IMR-90 (cell line): ENCODE results near the gene SOX6. TPM values are rescaled to one million over a fixed set of nuclear protein-coding genes. Genes with fewer than 3 reads are reported as not detected.

Experiments
- ATAC-seq: fragments of 200-7000 bp; cut with Tn5 transposase; 2 replicates; pipeline ENCODE4 v1.9.1; 2020; ENCODE audit warnings: low read depth, mild to moderate bottlenecking, moderate library complexity
- BruUV-seq: library from RNA; stranded (reverse); fragments of 400-500 nt; replicated peaks from 2 replicates; lab custom pipeline; 2021; lab: Mats Ljungman, UMichigan
- CTCF ChIA-PET: fragments of 300-600 bp; formaldehyde crosslinking; extraction: SDS; loops from one replicate; lab custom pipeline; 2021; ENCODE audit warnings: antibody characterized with exemption; lab: Yijun Ruan, JAX
- POLR2A ChIA-PET: fragments of 300-600 bp; sonication (Branson Sonifier 250); formaldehyde crosslinking; loops from one replicate; lab custom pipeline; 2022; ENCODE audit warnings: antibody characterized with exemption; ENCODE audit not compliant: unreplicated experiment; lab: Charles Lee
- DNase-seq: peaks from one replicate; pipeline ENCODE4 v3.0.0; 2013
- H2AFZ ChIP-seq: replicated peaks from 2 replicates; pipeline ENCODE3; 2013; ENCODE audit warnings: low read length, mild to moderate bottlenecking; ENCODE audit not compliant: poor library complexity
- H2AK5ac ChIP-seq: 2 replicates; pipeline ENCODE4 v1.6.1; 2013; ENCODE audit warnings: low read depth, low read length, inconsistent platforms
- H2AK9ac ChIP-seq: replicated peaks from 2 replicates; pipeline ENCODE3; 2013; ENCODE audit warnings: mild to moderate bottlenecking, low read depth, low read length, moderate library complexity; ENCODE audit not compliant: poor library complexity
- H2BK120ac ChIP-seq: 2 replicates; pipeline ENCODE4 v1.6.1; 2013; ENCODE audit warnings: low read depth, low read length, inconsistent platforms
- H2BK15ac ChIP-seq: 3 replicates; pipeline ENCODE4 v1.6.1; 2013; ENCODE audit warnings: low read depth, low read length, inconsistent platforms
- H2BK20ac ChIP-seq: 2 replicates; pipeline ENCODE4 v1.6.1; 2013; ENCODE audit warnings: low read depth, mild to moderate bottlenecking, inconsistent platforms, low read length, moderate library complexity
- H2BK5ac ChIP-seq: 2 replicates; pipeline ENCODE4 v1.6.1; 2013; ENCODE audit warnings: mild to moderate bottlenecking, low read depth, low read length, inconsistent platforms; ENCODE audit not compliant: poor library complexity, severe bottlenecking
- H3K14ac ChIP-seq: replicated peaks from 2 replicates; pipeline ENCODE4 v1.6.1; 2013; ENCODE audit warnings: low read depth, low read length, inconsistent platforms
- H3K18ac ChIP-seq: 2 replicates; pipeline ENCODE4 v1.6.1; 2013; ENCODE audit warnings: low read depth, low read length, control low read depth
- H3K23ac ChIP-seq: 2 replicates; pipeline ENCODE4 v1.6.1; 2013; ENCODE audit warnings: low read depth, low read length, inconsistent platforms
- H3K27ac ChIP-seq: 2 replicates; pipeline ENCODE4 v1.5.1; 2013; ENCODE audit warnings: mild to moderate bottlenecking, control low read depth, low read length; ENCODE audit not compliant: insufficient read depth
- H3K27me3 ChIP-seq: 2 replicates; pipeline ENCODE4 v1.6.1; 2013; ENCODE audit warnings: low read length; ENCODE audit not compliant: control insufficient read depth, insufficient read depth
- H3K36me3 ChIP-seq: 2 replicates; pipeline ENCODE4 v1.6.1; 2013; ENCODE audit warnings: low read length, mixed read lengths; ENCODE audit not compliant: control insufficient read depth, insufficient read depth
- H3K4ac ChIP-seq: 2 replicates; pipeline ENCODE4 v1.6.1; 2013; ENCODE audit warnings: low read depth, low read length, inconsistent platforms
- H3K4me1 ChIP-seq: 2 replicates; pipeline ENCODE4 v1.6.1; 2013; ENCODE audit warnings: low read length, mixed read lengths; ENCODE audit not compliant: control insufficient read depth, insufficient read depth
- H3K4me2 ChIP-seq: 2 replicates; pipeline ENCODE4 v1.6.1; 2013; ENCODE audit warnings: low read depth, mild to moderate bottlenecking, control low read depth, low read length, moderate library complexity
- H3K4me3 ChIP-seq: 2 replicates; pipeline ENCODE4 v1.5.1; 2013; ENCODE audit warnings: low read depth, mild to moderate bottlenecking, control low read depth, low read length, moderate library complexity; ENCODE audit not compliant: insufficient read depth
- H3K56ac ChIP-seq: 2 replicates; pipeline ENCODE4 v1.6.1; 2013; ENCODE audit warnings: low read length, inconsistent platforms; ENCODE audit not compliant: insufficient read depth; ENCODE audit errors: extremely low read depth
- H3K79me1 ChIP-seq, 2 experiments: 2 replicates each; pipeline ENCODE4 v1.6.1; 2013; ENCODE audit warnings: low read length in 2 of 2, inconsistent platforms in 1 of 2, low read depth in 1 of 2
- H3K9ac ChIP-seq: 2 replicates; pipeline ENCODE4 v1.6.1; 2013; ENCODE audit warnings: low read depth, low read length, control low read depth
- H3K9me1 ChIP-seq: 2 replicates; pipeline ENCODE4 v1.6.1; 2013; ENCODE audit warnings: low read length, inconsistent platforms; ENCODE audit not compliant: insufficient read depth
- H3K9me3 ChIP-seq: 2 replicates; pipeline ENCODE4 v1.6.1; 2013; ENCODE audit warnings: low read length; ENCODE audit not compliant: control insufficient read depth, insufficient read depth
- H4K20me1 ChIP-seq: 2 replicates; pipeline ENCODE4 v1.6.1; 2013; ENCODE audit warnings: low read length, inconsistent platforms; ENCODE audit not compliant: insufficient read depth
- H4K5ac ChIP-seq: 2 replicates; pipeline ENCODE4 v1.6.1; 2013; ENCODE audit warnings: mild to moderate bottlenecking, low read depth, low read length, control low read depth
- H4K8ac ChIP-seq, 2 experiments: 2 replicates each; pipeline ENCODE4 v1.6.1; 2013; ENCODE audit warnings: low read depth in 2 of 2, low read length in 2 of 2, control low read depth in 1 of 2, inconsistent platforms in 1 of 2
- H4K91ac ChIP-seq: 2 replicates; pipeline ENCODE4 v1.6.1; 2013; ENCODE audit warnings: low read depth, low read length, inconsistent platforms; ENCODE audit not compliant: insufficient read depth
- BHLHE40 ChIP-seq: fragments of 150-350 bp; IDR thresholded peaks from 2 replicates; pipeline ENCODE4 v1.6.1; 2016; ENCODE audit warnings: mild to moderate bottlenecking, low read depth, low read length
- CEBPB ChIP-seq: IDR thresholded peaks from 2 replicates; pipeline ENCODE4 v1.6.1; 2012; ENCODE audit warnings: low read depth, low read length, improper control_type of control experiment
- CHD1 ChIP-seq: IDR thresholded peaks from 2 replicates; pipeline ENCODE4 v1.6.1; 2012; ENCODE audit warnings: low read depth, low read length, improper control_type of control experiment
- CTCF ChIP-seq: conservative IDR thresholded peaks from 2 replicates; pipeline ENCODE4 v1.5.1; 2012; ENCODE audit warnings: mild to moderate bottlenecking, low read depth, low read length, improper control_type of control experiment
- ELK1 ChIP-seq: fragments of 150-350 bp; IDR thresholded peaks from 2 replicates; pipeline ENCODE4 v1.6.1; 2016; ENCODE audit warnings: low read depth, mild to moderate bottlenecking, low read length, moderate library complexity, borderline replicate concordance
- FOS ChIP-seq: fragments of 150-350 bp; IDR thresholded peaks from 2 replicates; pipeline ENCODE4 v1.6.1; 2016; ENCODE audit warnings: low read depth, low read length
- MAFK ChIP-seq: IDR thresholded peaks from 2 replicates; pipeline ENCODE4 v1.6.1; 2012; ENCODE audit warnings: low read depth, low read length, improper control_type of control experiment
- MAZ ChIP-seq: IDR thresholded peaks from 2 replicates; pipeline ENCODE4 v1.6.1; 2012; ENCODE audit warnings: low read depth, mild to moderate bottlenecking, low read length, improper control_type of control experiment, moderate library complexity, borderline replicate concordance
- MXI1 ChIP-seq: IDR thresholded peaks from 2 replicates; pipeline ENCODE4 v1.6.1; 2012; ENCODE audit warnings: low read depth, mild to moderate bottlenecking, low read length, moderate library complexity, borderline replicate concordance
- NFE2L2 ChIP-seq: fragments of 150-350 bp; IDR thresholded peaks from 2 replicates; pipeline ENCODE4 v1.6.1; 2016; ENCODE audit warnings: low read depth, mild to moderate bottlenecking, low read length
- POLR2A ChIP-seq: IDR thresholded peaks from 2 replicates; pipeline ENCODE4 v1.6.1; 2012; ENCODE audit warnings: mild to moderate bottlenecking, low read depth, low read length
- RAD21 ChIP-seq: IDR thresholded peaks from 2 replicates; pipeline ENCODE4 v1.6.1; 2012; ENCODE audit warnings: low read length, improper control_type of control experiment
- RCOR1 ChIP-seq: IDR thresholded peaks from 2 replicates; pipeline ENCODE4 v1.6.1; 2012; ENCODE audit warnings: mild to moderate bottlenecking, low read length, improper control_type of control experiment; ENCODE audit not compliant: insufficient replicate concordance
- RFX5 ChIP-seq: IDR thresholded peaks from 2 replicates; pipeline ENCODE4 v1.8.0; 2012; ENCODE audit warnings: low read depth, mild to moderate bottlenecking, low read length, moderate library complexity
- SMC3 ChIP-seq: fragments of 150-350 bp; IDR thresholded peaks from 2 replicates; pipeline ENCODE4 v1.6.1; 2016; ENCODE audit warnings: low read depth, mild to moderate bottlenecking, antibody characterized with exemption, low read length, moderate library complexity
- WGBS, 2 experiments: methylation state at CpG; one replicate each; pipeline versions ENCODE4 v1.1.5 to v1.1.7; 2013; ENCODE audit warnings: missing lambda C conversion rate in 2 of 2; ENCODE audit not compliant: insufficient read length in 1 of 2; ENCODE audit errors: extremely low coverage in 2 of 2; 5-methylcytosine and 5-hydroxymethylcytosine counted together
- dilution Hi-C: fragments of 300-500 bp; cut with HindIII; formaldehyde crosslinking; loops from one replicate; pipeline ENCODE4 v1.14.3; 2018; ENCODE audit warnings: low sequenced_read_pairs; ENCODE audit not compliant: unreplicated experiment
- in situ Hi-C: fragments of 300-500 bp; cut with MboI; formaldehyde crosslinking; loops from 3 replicates; pipeline ENCODE4 v1.14.3; 2019; ENCODE audit warnings: low sequenced_read_pairs, inconsistent platforms, mixed read lengths
- intact Hi-C: fragments of 100-400 bp; cut with micrococcal nuclease; formaldehyde crosslinking; loops from 2 replicates; pipeline ENCODE4 v1.10.0; 2022
- polyA plus RNA-seq, 3 experiments: library from polyadenylated mRNA; depleted of rRNA; stranded (reverse); fragments of >200 nt; gene quantifications; 2 replicates each; pipeline ENCODE4 v1.2.3, GENCODE V29; 2012; ENCODE audit warnings: low replicate concordance in 1 of 3
- total RNA-seq: library from RNA; depleted of rRNA; stranded (reverse); fragments of >200 nt; gene quantifications from 2 replicates; pipeline ENCODE4 v1.2.3, GENCODE V29; 2012
- TF ChIP-seq, protein P1 (sequence below): fragments of 150-350 bp; IDR thresholded peaks from 2 replicates; pipeline ENCODE4 v1.6.1; 2017; ENCODE audit warnings: mild to moderate bottlenecking, antibody characterized with exemption, low read length, low read depth

The SOX6 gene
- total and polyA plus RNA-seq, 2 of the 4 experiments (the other 2 are of a cell fraction): 1.7 to 7.7 TPM

- Histone ChIP-seq H4K91ac (no peak overlapping the region), H3K4ac (no peak overlapping the region), H3K27me3 (no peaks in the 10 kb centered on the region), H3K18ac (no peak overlapping the region), H2BK20ac (no peak overlapping the region), H4K20me1 (no peaks in the 10 kb centered on the region), H3K4me1 (peaks cover 5% of the 10 kb centered on the region; the same call in 1 of the 2 replicates), H3K9me3 (no peaks in the 10 kb centered on the region), H3K9ac (no peak overlapping the region), H2AK9ac (no peak overlapping the region), H3K36me3 (no peaks in the 10 kb centered on the region), H3K4me2 (no peak overlapping the region), H3K79me1 (no peaks in the 10 kb centered on the region), H2BK120ac (no peak overlapping the region), H3K9me1 (peaks cover 9% of the 10 kb centered on the region), H3K23ac (no peak overlapping the region), H3K56ac (no peak overlapping the region), H4K5ac (no peak overlapping the region), H2AK5ac (no peak overlapping the region), H3K14ac (no peak overlapping the region), H4K8ac (no peak overlapping the region), H3K27ac (no peak overlapping the region), H3K4me3 (no peak overlapping the region), H2AFZ (no peak overlapping the region), H2BK5ac (no peak overlapping the region), H2BK15ac (no peak overlapping the region)
- ATAC-seq (no peak), DNase-seq (no peak)
- no CpG with 5 or more reads among the region's 2 CpGs for WGBS, 2 experiments
- ChIA-PET CTCF (no interaction called here), POLR2A (no interaction called here)
- dilution Hi-C loops (no loop called here), intact Hi-C loops (no loop called here), in situ Hi-C loops (no loop called here)
- TF ChIP-seq CHD1: no peak
- no peak for TF ChIP-seq FOS
- TF ChIP-seq BHLHE40: no peak
- no peak for TF ChIP-seq RCOR1
- no peak for TF ChIP-seq SMC3
- no peak for TF ChIP-seq ELK1
- TF ChIP-seq MAFK: no peak
- no peak for TF ChIP-seq POLR2A
- TF ChIP-seq CEBPB: no peak
- no peak for TF ChIP-seq NFE2L2
- no peak for TF ChIP-seq RAD21
- TF ChIP-seq MAZ: no peak
- TF ChIP-seq, protein P1, sequence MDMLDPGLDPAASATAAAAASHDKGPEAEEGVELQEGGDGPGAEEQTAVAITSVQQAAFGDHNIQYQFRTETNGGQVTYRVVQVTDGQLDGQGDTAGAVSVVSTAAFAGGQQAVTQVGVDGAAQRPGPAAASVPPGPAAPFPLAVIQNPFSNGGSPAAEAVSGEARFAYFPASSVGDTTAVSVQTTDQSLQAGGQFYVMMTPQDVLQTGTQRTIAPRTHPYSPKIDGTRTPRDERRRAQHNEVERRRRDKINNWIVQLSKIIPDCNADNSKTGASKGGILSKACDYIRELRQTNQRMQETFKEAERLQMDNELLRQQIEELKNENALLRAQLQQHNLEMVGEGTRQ: no peak
- TF ChIP-seq CTCF: no peak
- no peak for TF ChIP-seq RFX5
- no peak for TF ChIP-seq MXI1
- no TSS peak for BruUV-seq
Measured at GRCh38 chr11:16016468-16016829, 339.9 kb downstream of the SOX6 start.
